Inferior parietal cortex (tissue), 1 donor: ENCODE measurements around the gene TAX1BP1.
"Not testable (repeated sequence)": the region's sequence is repeated elsewhere in the genome, so short reads cannot be mapped to it uniquely, and the experiment has no call there.

Experiments used
- DNase-seq: peaks from one replicate; pipeline ENCODE4 v3.0.0-alpha.2; 2016; ENCODE audit errors: extremely low spot score

Gene TAX1BP1

GRCh38 chr7:27843584-27844305 lies 103.8 kb downstream of the TAX1BP1 start:
- DNase-seq: no peak

DNA sequence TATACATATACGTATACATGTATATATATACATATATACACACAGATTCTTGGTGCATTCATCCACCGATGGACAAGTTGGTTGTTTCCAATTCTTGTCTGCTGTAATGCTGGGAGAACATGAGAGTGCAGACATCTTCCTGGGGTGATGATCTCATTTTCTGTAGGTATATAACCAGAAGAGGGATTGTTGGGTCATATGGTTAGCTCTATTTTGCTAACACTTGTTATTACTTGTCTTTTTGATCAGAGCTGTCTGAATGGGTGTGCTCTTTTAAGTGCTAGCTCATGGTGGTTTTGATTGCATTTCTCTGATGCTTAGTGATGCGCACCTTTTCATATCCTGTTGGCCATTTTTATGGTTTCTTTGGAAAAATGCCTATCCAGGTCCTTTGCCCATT lies 106.4 kb downstream of the TAX1BP1 start:
- no peak for DNase-seq

GRCh38 chr7:27850531-27850930 lies 110.6 kb downstream of the TAX1BP1 start:
- no peak for DNase-seq

DNA sequence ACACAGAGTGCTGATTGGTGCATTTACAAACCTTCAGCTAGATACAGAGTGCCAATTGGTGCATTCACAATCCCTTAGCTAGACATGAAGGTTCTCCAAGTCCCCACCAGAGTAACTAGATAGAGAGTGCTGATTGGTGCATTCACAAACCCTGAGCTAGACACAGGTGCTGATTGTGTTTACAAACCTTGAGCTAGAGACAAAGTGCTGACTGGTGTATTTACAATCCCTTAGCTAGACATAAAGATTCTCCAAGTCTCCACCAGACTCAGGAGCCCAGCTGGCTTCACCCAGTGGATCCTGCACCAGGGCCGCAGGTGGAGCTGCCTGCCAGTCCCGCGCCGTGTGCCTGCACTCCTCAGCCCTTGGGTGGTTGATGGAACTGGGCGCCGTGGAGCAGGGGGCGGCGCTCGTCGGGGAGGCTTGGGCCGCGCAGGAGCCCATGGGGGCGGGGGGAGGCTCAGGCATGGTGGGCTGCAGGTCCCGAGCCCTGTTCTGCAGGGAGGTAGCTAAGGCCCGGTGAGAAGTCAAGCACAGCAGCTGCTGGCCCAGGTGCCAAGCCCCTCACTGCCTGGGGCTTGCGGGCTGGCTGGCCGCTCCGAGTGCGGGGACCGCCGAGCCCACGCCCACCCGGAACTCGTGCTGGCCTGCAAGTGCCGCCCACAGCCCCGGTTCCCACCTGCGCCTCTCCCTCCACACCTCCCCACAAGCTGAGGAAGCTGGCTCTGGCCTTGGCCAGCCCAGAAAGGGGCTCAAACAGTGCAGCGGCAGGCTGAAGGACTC lies 116.9 kb downstream of the TAX1BP1 start:
- DNase-seq: not testable (repeated sequence)

DNA sequence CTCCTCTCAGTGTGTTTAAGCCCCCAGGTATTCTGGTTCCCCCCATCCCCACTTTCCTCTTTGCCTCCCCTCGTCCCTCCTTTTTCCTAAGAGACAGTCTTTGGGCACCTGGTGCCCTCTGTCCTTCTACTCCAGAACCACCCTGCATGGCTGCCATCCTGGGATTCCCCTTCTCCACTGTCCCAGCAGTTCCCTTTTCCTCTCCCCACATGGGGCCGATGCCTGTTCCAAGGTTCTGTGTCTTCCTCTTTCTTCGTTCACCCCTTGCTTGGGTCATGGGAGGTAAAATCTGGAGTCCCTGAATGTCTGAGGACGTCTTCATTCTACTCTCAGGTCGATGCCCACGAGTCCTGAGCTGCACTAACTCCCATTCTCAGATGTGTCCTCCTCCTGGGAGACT lies 120.8 kb downstream of the TAX1BP1 start:
- no peak for DNase-seq

GRCh38 chr7:27861747-27862146 lies 121.8 kb downstream of the TAX1BP1 start:
- DNase-seq: no peak

GRCh38 chr7:27863880-27864279 lies 123.9 kb downstream of the TAX1BP1 start:
- no peak for DNase-seq

DNA sequence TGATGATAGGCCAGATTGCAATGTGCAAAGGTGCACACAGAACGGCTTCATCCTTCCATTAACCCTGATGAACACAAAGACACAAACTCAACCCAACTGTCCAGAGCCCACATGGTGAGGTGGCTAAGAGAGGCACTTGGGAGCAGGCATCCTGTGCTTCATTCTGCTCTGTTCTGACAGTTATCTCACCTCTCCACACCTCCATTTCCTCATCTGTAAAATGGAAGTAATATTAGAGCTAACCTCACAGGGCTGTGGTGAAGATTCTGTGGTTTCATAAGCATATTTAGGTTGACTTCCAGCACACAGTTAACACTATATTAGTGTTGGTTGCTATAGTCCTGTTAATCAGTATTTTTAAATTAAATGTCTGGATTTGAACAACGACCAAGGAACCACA lies 126.3 kb downstream of the TAX1BP1 start:
- no peak for DNase-seq

GRCh38 chr7:27866828-27867672 lies 127.1 kb downstream of the TAX1BP1 start:
- DNase-seq: no peak

GRCh38 chr7:27868131-27868550 lies 128.2 kb downstream of the TAX1BP1 start:
- no peak for DNase-seq

DNA sequence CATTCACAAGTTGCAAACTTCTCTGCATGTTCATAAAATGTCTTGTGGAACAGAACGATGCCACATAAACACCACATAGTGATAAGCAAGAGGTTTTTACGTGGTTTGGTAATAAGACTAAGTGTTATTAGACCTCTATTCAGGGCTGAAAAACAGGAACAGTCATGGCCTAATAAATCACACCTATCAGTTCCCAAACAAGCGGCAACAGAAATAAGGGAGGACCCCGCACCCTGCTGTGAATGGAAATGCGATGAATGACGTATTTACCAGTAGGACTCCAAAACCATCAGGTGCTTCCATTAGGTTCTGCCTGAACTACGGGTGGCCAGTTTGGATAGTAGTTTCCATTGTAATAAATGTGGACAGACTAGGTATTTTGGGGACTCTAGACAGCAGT lies 129.1 kb downstream of the TAX1BP1 start:
- DNase-seq: no peak

- DNase-seq: no peak
These were observed 130.6 kb downstream of the TAX1BP1 start for GRCh38 chr7:27870595-27870994.

GRCh38 chr7:27871086-27871485 lies 131.1 kb downstream of the TAX1BP1 start:
- no peak for DNase-seq

DNA sequence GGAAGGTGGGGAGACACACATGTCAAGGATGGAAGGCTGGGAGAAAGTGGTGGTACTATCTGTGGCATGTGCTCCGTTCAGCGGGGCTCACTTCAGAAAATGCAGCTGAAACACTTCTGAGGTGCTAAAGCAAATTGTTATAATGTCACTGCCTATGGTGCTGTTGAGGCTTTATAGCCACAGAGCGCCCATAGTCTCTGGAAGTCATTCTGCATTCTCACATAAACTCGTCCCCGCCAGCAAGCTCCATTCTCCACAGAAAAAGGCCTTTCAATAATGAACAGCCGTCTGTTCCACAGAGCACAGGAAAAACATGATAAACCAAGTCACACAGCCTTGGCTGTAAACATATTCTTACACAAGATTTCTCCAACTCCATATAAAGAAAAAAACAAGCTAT lies 131.9 kb downstream of the TAX1BP1 start:
- DNase-seq: no peak

DNA sequence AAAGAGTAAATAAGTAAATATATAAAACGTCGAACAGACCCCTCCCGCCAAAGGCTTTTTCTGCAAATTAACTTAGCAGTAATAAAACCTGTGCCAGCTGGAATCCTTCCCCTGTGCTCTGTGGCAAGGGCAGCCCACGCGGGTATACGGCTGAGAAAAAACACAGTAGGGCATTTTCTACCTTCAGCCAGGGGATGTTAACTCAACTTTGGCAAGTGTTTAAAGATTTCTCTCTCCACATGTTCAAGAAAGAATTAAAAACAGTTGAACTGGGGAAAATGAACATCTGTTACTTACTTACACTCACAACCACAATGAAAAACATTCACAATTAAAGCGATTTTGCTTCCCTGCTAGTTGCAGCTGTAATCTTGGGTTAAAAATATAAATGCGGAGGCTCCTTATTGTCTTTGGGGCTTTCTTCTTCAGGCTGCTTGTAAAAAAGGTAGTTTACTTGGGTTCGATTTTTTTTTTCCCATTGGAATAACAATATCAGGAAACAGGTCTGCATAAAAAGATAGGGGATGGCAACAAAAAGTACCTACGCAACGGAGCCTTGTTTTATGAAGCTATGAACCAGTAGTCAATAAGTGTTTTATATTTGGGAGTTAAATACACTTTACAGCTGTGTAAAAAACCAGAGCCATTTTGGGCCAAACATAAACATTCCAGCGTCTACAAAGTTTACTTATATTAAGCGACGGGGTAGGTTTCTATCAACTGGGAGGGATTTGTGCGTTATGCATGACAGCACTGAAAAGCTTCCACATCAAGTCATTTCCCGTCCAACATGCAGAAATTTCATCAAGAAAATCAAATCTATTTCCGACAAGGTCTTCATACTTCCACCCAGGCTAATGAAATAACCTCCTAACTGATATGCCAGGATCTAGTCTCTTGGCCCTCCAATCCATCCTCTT lies 132.7 kb downstream of the TAX1BP1 start:
- no peak for DNase-seq

- peak; percentile 40 for DNase-seq
These were observed 134.3 kb downstream of the TAX1BP1 start for GRCh38 chr7:27873981-27874957.

DNA sequence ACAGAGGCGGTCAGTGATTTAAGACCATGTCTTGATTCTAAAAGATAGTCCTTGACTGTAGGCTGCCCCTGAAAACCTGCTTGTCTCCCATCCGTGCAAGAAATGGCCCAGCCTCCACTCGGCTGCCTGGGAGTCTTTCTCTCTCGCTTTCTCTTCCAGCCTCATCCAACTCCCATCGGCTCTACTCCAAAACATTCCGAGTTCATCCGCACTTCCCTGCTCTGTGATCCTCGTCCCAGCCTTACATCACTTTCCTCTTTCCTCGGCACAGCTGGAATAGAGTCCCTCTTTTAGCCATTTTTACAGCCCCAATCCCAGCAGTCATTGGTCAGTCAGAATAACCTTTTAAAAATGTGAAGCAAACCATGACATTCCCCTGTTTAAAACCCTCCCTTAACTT lies 135.1 kb downstream of the TAX1BP1 start:
- no peak for DNase-seq

- no peak for DNase-seq
These were observed 135.9 kb downstream of the TAX1BP1 start for GRCh38 chr7:27875832-27876231.

GRCh38 chr7:27876756-27877155 lies 136.8 kb downstream of the TAX1BP1 start:
- no peak for DNase-seq
